ENCODE results near the gene TET1.

GRCh38 chr10:68594405-68594804 is 34.3 kb downstream of the TET1 start:
- TF ChIP-seq CTCF (IDR thresholded peaks at IDR 0.05) = no peak
- no peak for TF ChIP-seq POLR2A (IDR thresholded peaks at IDR 0.05)
- no peak for TF ChIP-seq POLR2AphosphoS5 (IDR thresholded peaks at IDR 0.05)
- no peak for TF ChIP-seq EP300 (IDR thresholded peaks at IDR 0.05)
